Left cardiac atrium (tissue), 4 donors: ENCODE data around the gene FBXO4. TPM values are rescaled to one million over a fixed set of nuclear protein-coding genes. Genes with fewer than 3 reads are reported as not detected.
"Not testable (repeated sequence)": the region's sequence is repeated elsewhere in the genome, so short reads cannot be mapped to it uniquely, and the experiment has no call there.

ENCODE experiments used
- ATAC-seq, 2 donors: fragments of 200-7000 bp; cut with Tn5 transposase; one replicate each; pipeline ENCODE4 v1.9.1; 2020; ENCODE audit warnings: mild to moderate bottlenecking in 2 of 2, moderate library complexity in 2 of 2
- DNase-seq: peaks from one replicate; pipeline ENCODE4 v3.0.0-alpha.2; 2020
- intact Hi-C, 2 donors: fragments of 100-400 bp; cut with DNase I; formaldehyde crosslinking; loops; one replicate each; pipeline versions ENCODE4 v1.14.1 to v1.15.1; 2022 to 2023
- total RNA-seq, 2 donors: library from RNA; stranded (reverse); fragmentation: NEBNext Ultra II Directional; extraction: Animal tissue kit (Norgen Biotek cat#: 25700); gene quantifications; one replicate each; pipeline ENCODE4 v1.2.1, GENCODE V29; 2021
- donor health status: DM: no; HTN: yes; CAD: no.
- donor health status: DM: no; HTN: yes; CAD: no; lungs with severe emphysema.
- donor health status: DM: yes; HTN: yes; CAD: no.
- donor health status: Dilated cardiomyopathy.

Gene FBXO4
- total RNA-seq, 2 donors from 2014 or later: 6.0 to 6.6 TPM

GRCh38 chr5:41968153-41968723, 43.2 kb downstream of the FBXO4 start:
- DNase-seq (no peak), ATAC-seq (no peak)
- intact Hi-C loops: no loop called here

GRCh38 chr5:41973087-41973486, 48.0 kb downstream of the FBXO4 start:
- intact Hi-C loops: no loop called here
- no peak for ATAC-seq
- DNase-seq: no peak

GRCh38 chr5:41973887-41974286, 48.8 kb downstream of the FBXO4 start:
- intact Hi-C loops: no loop called here
- ATAC-seq (no peak), DNase-seq (no peak)

DNA sequence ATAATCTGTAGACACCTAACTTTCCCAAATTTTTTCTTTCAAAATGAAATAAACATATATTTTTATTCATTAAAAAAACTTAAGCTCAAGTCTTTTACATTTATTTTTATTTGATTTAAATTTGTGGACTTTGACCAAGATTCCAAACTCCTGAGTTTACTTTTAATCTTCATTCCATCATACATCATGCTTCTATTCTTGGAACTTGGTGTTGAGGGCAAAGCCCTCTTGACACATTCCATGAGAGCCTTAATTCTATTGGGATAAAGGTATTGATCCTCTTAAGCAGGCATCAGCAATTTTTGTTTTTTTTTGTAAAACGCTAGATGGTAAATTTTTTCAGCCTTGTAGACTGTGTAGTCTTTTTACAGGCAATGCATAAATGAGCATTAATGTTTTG, 53.6 kb downstream of the FBXO4 start:
- no peak for ATAC-seq
- DNase-seq: no peak
- intact Hi-C loops: no loop called here

GRCh38 chr5:41980396-41980795, 55.3 kb downstream of the FBXO4 start:
- ATAC-seq (no peak), DNase-seq (no peak)
- intact Hi-C loops: no loop called here

GRCh38 chr5:41980870-41981269, 55.8 kb downstream of the FBXO4 start:
- ATAC-seq (no peak), DNase-seq (no peak)
- intact Hi-C loops: no loop called here

GRCh38 chr5:41982858-41983257, 57.8 kb downstream of the FBXO4 start:
- DNase-seq, ATAC-seq, intact Hi-C loops: not testable (repeated sequence)

DNA sequence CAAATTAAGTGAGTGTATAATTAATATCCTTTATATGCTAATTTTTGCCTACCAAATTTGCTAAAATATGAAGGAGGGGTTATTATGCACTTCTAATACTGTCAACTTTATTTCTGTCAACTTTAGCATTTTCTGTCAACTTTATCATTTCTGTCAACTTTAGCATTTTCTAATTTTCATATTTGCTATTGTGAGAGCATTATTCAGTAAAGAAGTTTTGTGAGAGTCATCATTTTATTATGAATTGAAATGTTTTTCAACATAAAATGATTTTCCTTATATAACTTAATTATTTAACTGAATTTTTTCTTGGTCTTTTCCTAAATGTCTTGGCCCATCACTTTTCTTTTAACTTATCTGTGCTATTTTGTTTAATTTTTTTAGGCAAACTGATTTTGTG, 58.2 kb downstream of the FBXO4 start:
- DNase-seq (no peak), ATAC-seq (no peak)
- intact Hi-C loops: no loop called here

GRCh38 chr5:41985945-41986695, 61.0 kb downstream of the FBXO4 start:
- ATAC-seq: no peak
- intact Hi-C loops: no loop called here

More at GRCh38 chr5:41985945-41986695, 61.0 kb downstream of the FBXO4 start:
- DNase-seq: no peak

Other genes with a start within 250 kb of the FBXO4 start
- gene OXCT1, start 54.9 kb upstream of the FBXO4 start, total RNA-seq: 100 to 1,000 TPM in 1 of 2 donors, 10 to 100 TPM in 1; 80.2 to 116 TPM
- gene RIMOC1, start 20.9 kb upstream of the FBXO4 start, total RNA-seq: 10 to 100 TPM; 15.1 to 17.4 TPM